Fibroblast of skin of scalp (primary cell): ENCODE data around the gene USP50. TPM values are rescaled to one million over a fixed set of nuclear protein-coding genes. Genes with fewer than 3 reads are reported as not detected.
"Not testable (repeated sequence)": the region's sequence is repeated elsewhere in the genome, so short reads cannot be mapped to it uniquely, and the experiment has no call there.

Experiments
- DNase-seq: peaks from one replicate; pipeline ENCODE4 v3.0.0-alpha.2; 2013
- polyA plus RNA-seq, 2 experiments: library from polyadenylated mRNA; unstranded; fragments of 120-200 nt; gene quantifications; one replicate each; pipeline ENCODE4 v1.2.1, GENCODE V29; 2013; ENCODE audit not compliant: insufficient read length in 2 of 2

USP50 gene
- 1.1 TPM for polyA plus RNA-seq (2013, experiment 1 of 2; ENCODE audit: insufficient read length)
- 0.38 TPM for polyA plus RNA-seq (2013, experiment 2 of 2; ENCODE audit: insufficient read length)

DNA sequence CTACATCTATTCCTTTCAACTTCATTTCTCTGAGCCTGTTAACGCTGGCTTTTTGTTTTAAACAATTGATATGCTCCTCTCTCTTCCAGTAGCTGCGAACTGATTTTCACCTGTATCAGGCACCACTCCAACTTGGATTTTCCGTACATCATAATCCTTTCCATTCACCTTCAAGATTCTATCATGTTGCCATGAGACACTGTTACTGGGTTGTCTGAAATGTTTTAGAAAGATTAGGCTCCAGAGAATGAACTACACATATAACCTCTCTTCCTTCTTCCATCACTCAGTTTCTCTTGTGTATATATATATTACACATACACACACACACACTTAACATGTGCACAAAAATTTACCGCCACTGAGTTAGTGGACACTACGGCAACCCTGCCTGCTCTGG is at the start of gene USP50:
Gene USP50 (minus strand): TSS at position 101 of the 400 bp plus-strand sequence. CDS start 141 bp downstream, outside the sequence.
- no peak for DNase-seq

DNA sequence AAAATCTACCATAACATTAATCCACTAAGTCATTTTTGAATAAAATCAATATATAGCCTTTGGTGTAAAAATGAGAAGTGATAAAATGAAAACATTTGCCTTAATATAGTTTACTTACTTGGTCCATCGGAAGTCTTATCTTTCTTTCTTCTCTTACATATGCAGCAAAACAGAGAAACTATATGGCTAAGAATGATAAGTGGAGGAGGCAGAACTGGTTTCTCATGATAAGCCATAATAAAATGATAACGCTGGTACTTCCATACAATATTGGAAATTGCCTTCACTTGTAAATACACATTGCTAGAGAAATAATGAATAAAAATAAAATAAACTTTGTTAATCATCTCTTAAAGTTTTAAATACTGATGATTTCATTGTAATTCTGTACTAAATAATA is 47.8 kb upstream of the USP50 start:
- no peak for DNase-seq

DNA sequence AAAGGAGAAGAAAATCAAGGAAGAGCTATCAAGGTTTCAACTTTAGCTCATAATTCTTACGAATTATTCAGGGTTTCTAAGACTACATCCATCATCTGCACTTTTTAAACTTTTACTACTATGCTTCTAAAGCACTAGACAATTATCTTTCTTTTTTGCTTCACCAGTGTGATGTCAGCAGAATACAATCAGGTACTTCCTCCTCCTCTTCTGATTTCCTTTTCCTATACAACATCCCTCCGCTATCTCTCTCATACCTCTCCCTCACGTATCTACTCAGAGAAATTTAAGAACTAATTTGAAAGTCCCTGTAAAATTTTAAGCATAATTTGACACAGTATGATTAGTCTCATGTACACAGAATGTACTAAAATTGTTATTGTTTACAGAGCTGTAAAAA is 47.3 kb upstream of the USP50 start:
- DNase-seq, result no peak

DNA sequence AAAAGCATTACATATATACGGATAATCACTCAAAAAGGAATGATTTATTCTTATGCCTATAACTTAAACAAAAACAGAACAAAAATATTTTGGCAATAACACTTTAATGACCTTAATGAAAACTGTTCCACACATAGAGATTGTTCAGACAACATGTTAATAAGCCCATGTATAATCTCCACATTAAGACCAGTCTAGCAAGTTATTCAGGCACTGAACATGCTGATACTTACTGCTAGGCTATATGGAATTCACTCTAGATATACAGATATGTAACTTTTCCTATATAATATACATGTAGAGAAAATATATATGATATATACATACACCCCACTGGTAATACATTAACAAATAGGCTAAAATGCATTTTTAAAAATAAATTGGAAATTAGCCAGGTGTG is 43.8 kb upstream of the USP50 start:
- DNase-seq, result no peak

DNA sequence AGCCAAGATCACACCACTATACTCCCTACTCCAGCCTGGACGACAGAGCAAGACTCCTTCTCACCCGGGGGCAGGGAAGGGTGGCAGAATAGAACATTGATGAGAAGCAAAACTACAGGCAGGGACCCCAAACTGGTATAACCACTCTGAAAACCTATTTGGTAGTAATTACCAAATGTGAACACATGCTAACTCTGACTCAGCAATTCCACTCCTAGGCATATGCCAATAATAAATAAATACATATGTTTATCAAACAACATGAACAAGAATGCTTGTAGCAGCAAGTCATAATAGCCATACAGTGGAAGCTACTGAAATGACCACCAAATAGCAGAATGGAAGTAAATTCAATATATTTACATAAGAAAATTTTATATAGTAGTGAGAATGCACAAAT is 31.0 kb upstream of the USP50 start:
- no peak for DNase-seq

DNA sequence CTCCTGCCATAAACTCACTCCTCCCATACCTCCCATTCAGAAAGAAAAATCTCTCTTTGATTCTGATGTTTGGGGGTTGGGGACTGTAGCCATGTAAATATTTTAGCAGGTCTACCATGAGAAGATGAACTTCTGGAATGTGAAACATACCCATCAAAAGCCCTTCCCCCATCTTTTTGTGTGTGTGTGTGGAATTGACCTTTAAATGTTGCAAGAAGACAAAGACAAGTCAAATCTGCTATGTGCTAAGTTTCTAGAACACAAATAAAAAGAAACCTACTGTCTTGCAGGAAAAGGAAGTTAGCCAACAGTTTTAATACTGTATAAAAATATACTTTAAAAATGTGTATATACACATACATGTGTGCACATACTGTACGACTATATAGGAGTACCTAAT is 29.7 kb upstream of the USP50 start:
- no peak for DNase-seq

DNA sequence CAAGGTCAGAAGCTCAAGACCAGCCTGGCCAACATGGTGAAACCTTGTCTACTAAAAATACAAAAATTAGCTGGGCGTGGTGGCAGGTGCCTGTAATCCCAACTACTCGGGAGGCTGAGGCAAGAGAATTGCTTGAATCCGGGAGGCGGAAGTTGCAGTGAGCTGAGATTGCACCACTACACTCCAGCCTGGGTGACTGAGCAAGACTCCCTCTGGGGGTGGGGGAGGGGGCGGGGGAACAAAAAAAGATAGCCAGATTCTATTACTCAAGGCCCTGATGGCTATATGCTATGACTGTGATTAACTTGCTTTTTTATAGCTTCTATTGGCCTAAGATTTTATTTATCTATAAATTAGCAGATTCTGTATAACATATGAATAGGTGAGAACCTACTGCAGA is 27.4 kb upstream of the USP50 start:
- not testable (repeated sequence) for DNase-seq

DNA sequence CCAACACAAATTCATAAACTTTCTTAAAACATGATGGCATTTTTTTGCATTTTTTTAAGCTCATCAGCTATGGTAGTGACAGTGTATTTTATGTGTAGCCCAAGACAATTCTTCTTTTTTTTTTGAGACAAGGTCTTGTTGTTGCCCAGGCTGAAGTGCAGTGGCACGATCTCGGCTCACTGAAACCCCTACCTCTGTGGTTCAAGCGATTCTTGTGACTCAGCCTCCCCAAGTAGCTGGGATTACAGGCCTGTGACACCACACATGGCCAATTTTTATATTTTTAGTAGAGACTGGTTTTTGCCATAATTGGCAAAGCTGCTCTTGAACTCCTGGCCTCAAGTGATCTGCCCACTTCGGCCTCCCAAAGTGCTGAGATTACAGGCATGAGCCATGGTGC is 17.3 kb upstream of the USP50 start:
- no peak for DNase-seq

DNA sequence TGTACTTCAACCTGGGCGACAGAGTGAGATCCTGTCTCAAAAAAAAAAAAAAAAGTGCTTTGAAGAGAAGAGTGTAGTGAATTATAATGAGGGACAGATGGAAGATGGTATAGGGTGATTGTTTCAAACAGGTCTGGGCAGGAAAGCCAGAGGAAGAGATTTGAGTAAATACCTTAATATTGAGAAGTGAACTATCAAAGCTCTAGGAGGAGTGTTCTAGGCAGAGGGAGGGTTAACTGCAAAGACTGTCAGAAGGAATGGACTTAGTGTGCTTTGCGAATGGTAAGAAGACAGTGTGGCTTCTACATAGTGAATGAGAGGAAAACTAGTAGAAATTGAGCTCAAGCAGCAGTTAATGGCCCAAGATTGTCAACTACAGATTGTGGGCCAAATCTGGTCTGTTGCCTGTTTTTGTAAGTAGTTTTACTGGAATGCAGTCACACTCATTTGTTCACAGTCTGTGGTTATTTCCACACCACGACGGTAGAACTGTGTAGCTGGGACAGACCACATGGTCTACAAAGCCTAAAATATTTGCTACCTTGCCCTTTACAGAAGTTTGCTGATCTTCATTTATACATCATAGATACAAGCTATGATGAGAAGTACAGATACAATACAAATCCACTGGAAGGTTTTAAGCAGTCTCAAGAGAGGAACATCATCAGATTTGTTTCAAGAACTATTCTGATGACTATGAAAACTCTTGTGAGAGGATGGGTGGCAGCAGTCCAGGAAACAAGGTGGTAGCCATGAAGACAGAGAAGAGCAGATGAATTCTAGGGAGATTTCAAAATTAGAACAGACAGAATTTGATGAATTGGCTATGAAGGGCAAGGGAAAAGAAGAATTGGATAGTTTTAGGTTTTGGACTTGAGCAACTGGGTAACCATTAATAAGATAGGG is 16.5 kb upstream of the USP50 start:
- DNase-seq, result peak; percentile 23

DNA sequence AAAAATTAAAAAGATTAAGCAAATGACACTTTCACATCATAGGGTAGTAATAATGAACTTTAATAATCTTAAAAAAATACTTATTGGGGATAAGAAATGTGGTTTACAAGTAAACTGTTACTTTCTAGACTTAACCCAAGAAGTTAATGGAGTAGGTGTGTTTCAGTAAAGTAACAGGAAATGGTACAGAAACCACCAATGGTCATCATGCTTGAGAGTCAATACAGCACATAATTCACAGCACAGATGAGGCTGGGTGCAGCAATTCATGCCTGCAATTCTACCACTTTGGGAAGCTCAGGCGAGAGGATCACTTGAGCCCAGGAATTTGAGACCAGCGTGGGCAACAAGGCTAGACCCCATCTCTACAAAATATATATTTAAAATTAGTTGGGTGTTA is 11.5 kb upstream of the USP50 start:
- DNase-seq, result no peak

DNA sequence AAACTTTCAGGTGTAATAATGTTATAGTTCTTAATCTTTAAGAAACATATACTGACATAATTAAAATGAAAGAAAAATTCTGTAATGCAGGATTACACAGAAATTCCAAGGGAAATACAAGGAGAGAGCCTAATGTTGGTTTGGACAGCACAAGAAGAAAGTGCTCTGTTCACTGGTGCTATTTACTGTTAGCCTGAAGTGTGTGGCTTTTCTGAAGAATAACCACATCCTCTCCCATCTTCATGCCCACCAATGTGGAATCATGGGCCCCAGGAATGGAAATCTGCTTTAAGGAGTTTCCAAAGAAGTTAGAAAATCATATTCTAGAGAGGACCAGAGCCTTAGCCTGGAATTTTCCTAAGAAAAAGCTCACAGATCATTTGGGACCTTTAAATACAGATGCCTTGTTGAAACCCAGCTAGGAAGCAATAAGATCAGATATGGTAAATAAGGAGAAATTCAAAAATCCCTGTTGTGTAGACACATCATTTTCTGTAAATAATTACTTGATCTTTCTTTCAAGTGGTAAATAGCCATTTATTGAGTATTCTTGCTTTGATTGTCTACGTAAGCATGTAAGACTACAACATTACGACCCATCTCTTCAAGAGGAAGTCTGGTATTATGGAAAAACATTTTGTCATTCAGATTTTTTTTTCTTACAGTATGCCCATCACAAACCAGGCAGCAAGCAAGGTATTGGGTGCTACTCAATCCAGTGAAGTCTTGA is 10.3 kb upstream of the USP50 start:
- DNase-seq, result no peak

DNA sequence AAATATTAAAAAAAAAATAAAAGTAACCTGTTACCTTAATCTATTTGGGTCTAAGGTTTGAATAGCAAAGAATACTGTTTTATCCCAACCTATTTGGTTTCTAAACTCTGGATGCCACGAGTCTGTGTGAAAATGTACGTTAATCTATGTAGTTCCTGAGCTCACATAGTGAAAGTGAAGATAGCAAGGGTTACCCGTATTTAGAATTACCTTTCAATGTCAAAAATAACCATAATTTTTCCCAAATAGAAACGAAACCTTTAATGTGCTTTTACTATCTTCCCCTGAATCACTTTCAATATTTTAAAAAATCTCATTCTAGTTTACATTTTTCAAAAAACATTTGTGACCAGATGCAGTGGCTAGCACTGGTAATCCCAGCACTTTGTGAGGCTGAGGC is 5.8 kb upstream of the USP50 start:
- no peak for DNase-seq

DNA sequence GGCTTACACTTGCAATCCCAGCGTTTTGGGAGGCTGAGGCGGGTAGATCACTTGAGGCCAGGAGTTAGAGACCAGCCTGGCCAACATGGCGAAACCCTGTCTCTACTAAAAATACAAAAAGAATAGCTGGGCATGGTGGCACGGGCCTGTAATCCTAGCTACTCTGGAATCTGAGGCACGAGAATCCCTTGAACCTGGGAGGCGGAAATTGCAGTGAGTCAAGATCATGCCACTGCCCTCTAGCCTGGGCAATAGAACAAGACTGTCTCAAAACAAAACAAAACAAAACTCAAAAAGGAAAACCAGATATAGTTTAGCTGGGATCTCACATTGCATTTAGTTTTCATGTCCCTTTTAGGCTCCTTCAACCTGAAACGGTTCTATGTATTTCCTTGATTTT is 2.9 kb upstream of the USP50 start:
- no peak for DNase-seq

DNA sequence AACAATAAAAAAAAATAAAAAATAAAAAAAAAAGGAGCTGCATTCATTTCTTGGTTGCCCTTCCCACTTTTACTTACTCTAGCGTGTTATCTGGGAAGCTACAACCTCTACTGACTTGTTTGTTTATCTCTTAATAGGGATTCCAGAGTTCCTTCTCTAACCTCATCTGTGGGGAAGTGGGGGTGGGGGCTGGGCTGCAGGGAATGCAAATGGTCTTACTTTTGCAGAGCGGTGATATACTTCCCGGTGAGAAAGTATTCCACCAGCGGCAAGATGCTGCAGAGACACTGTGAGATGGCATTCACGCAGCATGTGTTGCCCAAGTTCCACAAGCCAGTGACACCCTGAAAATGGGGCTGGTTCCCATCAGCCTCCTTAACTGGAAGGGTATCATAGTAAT is 2.1 kb downstream of the USP50 start:
- DNase-seq, result no peak

DNA sequence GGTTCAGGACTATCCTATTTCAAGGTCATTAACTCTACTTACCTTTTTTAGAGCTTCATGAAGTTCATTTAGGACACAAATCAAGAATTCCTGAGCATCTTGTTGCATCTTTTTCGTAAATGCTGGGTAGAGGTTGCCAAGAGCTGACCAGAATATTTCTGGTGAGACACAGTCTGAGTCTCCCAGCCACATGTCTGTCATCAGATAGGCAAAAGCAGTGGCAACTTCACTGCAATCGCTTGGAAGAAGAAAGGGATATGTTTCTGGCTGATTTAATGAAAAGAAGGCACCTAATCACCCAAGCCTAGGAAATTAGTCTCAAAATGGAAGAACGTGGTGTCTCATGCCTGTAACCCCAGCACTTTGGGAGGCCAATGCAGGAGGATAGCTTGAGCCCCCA is 2.9 kb downstream of the USP50 start:
- DNase-seq, result peak; percentile 37

DNA sequence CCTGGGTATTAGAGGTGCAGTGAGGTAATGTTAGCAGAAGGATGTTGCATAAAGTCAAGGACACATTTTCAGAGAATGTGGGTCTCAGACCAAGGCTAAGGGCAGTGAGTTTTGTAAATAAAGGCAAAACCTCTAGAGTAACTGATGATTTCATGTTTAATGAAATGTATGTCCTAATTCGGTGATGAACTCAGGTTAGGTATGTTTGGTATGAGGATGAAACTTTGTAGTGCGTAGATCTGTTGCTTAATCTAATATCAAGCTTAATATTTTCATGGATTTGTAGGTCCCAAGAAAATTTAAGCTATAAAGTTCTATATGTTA is 3.6 kb downstream of the USP50 start:
- peak; percentile 33 for DNase-seq

DNA sequence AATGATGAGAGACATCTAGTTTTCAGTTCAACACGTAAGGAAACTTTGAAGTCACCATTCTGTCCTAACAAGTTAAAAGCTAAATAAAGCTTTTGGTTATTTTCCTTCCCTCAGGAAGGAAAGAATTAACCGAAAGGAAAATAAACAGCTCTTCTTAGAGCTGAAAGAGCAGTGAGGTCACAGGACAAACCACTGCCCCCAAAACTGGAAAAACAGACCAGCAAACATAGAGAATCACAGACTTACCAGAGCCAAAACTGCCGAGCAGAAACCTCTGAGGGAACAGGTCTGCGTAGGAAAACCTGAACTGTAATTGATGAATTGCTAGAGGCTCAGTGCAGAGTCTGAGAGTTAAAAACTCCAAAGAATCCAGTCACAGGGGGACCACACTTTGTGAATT is 14.7 kb downstream of the USP50 start:
- no peak for DNase-seq

DNA sequence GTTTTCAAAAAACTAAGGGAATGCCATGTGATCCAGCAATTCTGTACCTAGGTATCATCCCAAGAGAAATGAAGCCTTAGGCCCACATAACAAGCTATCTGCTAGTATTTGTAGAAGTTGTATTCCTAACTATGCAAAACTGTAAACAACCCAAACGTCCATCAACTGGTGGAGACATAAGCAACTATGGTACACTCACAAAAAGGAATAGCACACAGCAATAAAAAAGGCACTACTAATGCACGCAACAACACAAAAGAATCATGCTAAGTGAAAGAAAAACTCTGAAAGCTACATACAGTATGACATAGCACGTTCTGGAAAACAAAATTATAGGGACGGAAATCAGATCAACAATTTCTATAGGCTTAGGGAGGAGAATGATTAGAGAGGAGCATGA is 15.3 kb downstream of the USP50 start:
- DNase-seq, result no peak

DNA sequence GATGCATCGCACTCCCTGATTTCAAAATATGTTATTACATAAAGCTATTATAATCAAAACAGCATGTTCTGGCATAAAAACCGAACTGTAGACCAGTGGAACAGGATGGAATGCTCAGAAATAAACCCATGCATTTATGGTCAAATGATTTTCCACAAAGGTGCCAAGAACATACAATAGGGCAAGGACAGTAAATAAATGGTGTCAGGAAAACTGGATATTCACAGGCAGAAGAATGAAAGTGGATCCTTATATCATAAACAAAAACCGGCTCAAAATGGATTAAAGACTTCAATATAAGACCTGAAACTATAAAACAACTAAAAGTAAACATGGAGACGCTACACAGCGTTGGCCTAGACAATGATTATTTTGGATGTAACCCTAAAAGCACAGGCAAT is 22.6 kb downstream of the USP50 start:
- DNase-seq, result peak; percentile 14

DNA sequence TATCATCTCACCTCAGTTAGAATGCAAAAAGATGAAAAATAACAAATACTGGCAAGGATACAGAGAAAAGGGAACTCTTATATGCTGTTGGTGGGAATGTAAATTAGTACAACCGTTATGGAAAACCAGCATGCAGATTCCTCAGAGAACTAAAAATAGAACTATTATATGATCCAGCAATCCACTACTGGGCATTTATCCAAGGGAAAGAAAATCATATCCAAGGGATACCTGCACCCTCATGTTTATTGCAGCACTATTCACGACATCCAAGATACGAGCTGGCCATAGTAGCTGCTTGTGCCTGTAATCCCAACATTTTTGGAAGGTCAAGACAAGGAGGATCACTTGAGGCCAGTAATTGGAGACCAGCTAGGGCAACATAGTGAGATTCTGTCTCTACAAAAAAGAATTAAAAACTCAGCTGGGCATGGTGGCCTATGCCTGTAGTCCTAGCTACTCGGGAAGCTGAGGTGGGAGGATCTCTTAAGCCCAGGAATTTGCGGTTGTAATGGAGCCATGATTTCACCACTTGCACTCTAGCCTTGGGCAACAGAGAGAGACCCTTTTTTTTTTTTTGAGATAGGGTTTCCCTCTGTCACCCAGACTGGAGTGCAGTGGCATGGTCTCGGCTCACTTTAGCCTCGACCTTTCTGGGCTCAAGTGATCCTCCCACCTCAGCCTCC is 26.6 kb downstream of the USP50 start:
- peak; percentile 18 for DNase-seq

DNA sequence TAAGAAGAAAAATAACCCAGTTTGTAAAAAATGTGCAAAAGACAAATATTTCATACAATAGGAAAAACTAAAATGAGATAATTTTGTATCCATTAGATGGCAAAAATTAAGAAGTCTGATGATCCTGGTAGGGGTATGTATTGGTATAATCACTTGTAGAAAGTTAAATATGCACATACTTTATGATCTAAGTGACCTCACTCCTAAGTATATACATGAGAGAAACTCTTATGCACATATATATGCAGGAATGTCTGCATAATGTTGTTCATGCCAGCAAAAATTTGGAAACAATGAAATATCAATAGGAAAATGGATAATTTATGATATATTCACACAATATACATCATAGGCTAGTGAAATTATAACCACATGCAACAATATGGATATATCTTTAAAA is 33.5 kb downstream of the USP50 start:
- no peak for DNase-seq

DNA sequence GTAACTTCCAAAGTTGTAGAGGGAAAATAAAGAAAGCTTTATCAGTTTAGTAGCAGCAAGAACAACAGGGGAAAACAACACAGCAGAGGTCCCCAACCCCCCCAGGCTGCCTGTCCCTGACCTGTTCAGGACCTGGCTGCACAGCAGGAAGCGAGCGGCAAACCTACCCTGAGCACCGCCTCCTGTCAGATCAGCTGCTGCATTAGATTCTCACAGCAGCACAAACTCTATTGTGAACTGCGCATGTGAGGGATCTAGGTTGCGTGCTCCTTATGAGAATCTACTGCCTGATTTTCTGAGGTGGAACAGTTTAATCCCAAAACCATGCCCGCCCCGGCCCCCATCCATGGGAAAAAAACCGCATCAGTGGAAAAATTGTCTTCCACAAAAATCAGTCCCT is 40.3 kb downstream of the USP50 start:
- no peak for DNase-seq

DNA sequence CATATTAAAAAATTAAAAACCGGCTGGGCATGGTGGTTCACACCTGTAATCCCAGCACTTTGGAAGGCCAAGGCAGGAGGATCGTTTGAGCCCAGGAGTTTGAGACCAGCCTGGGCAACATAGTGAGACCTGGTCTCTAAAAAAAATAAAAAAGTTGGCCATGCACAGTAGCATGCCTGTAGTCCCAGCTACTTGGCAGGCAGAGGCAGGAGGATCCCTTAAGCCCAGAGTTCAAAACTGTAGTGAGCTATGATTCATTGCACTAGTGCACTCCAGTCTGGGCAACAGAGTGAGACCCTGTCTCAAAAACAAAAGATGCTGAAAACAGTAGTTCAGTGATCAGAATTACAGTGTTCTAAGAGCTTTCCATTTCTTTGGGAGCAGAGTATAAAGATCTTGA is 40.8 kb downstream of the USP50 start:
- not testable (repeated sequence) for DNase-seq
